ENCODE data around the gene RNF11. TPM values are rescaled to one million over a fixed set of nuclear protein-coding genes. Genes with fewer than 3 reads are reported as not detected.
A peak's percentile ranks its signal among the peaks of the same experiment; 100 is the strongest.

Gene RNF11
- total and polyA plus RNA-seq, 2 of the 8 experiments (the other 6 are each of a cell fraction or from before 2014, with no cell fraction given), result 49.6 to 54.2 TPM

DNA sequence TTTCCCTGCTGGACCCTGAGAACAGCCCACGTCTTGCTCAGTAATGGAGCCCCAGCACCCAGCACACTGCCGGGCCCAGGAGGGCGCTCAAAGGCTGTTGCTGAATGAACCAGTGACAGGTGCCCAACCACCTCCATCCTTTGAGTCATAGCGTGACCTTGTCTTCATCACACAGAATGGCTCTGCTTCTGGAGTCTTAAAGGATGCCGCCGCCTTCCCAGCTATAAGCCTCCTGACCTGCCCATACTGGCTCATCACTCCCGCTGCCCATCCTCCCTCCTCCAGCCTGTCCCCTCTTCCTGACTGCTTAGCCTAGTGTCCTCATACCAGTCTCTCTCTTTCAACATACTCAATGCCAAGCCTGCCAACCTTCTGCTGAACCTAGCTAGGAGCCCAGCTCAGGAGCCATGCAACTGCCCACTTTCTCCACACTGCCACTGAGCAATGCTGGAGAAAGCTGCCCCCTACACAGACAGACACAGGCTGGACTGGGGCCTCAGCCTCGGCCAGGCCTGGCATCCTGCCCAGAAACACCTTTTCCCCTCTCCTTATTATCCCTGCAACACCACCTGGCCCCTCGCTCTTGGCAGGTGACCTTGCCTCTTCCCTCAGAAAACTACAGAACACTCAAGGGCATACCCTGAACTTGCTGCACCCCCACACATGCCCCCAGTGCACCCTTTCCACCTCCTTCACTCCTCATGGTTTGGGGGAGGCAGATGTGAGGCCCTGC, 80.2 kb downstream of the RNF11 start:
- 0 out of 2 replicates have a peak overlapping the region, but pooled peaks have one; percentile 5 for H2BK12ac ChIP-seq (ENCODE audit: low read depth, low read length)
- ChIA-PET CTCF (ENCODE audit: partially characterized antibody) (interaction anchor here (1.0 to 2.3 kb wide), 4 partner anchors 11 to 15 kb away, joined by 3 to 6 read pairs (median 4); no protein-coding TSS in a partner anchor), POLR2A (ENCODE audit: partially characterized antibody) (interaction anchor here (0.5 kb wide), 1 partner anchor 63 kb away, joined by 4 read pairs; no protein-coding TSS in a partner anchor)
- no peak overlapping the region for H2AFZ ChIP-seq (ENCODE audit: low read length)
- H3K9me3 ChIP-seq (ENCODE audit: insufficient read depth in 2 of 2, low read depth in 1 of 2, low read length in 1 of 2), result no peaks in the 10 kb centered on the region
- H2BK20ac ChIP-seq (ENCODE audit: low read length), result no peak overlapping the region
- H2AK5ac ChIP-seq (ENCODE audit: low read depth, low read length), result no peak overlapping the region
- H3K4me3 ChIP-seq (ENCODE audit: extremely low read depth in 1 of 4, insufficient read depth in 2 of 4, low read depth in 3 of 4, low read length in 4 of 4), result no peak overlapping the region
- H2BK5ac ChIP-seq (ENCODE audit: low read depth, low read length), result no peak overlapping the region
- 91% methylated on average over 9 of the region's 9 CpGs; no CpG with 5 or more reads in 1 of the 2 experiments for WGBS, 2 experiments (ENCODE audit: extremely low coverage in 1 of 2, insufficient coverage in 1 of 2, insufficient read length in 1 of 2, insufficient replicate concordance in 2 of 2, low coverage in 1 of 2, low lambda C conversion rate in 2 of 2, missing lambda C conversion rate in 1 of 2)
- no peak overlapping the region for H3K4ac ChIP-seq (replicated peaks; ENCODE audit: insufficient read length, low read depth, low read length)
- no peaks in the 10 kb centered on the region for H3K36me3 ChIP-seq (ENCODE audit: control insufficient read depth in 2 of 4, insufficient read depth in 4 of 4, low read length in 3 of 4)
- DNase-seq (ENCODE audit: low read depth in 1 of 2, low spot score in 2 of 2) (no peak), FAIRE-seq (no peak)
- no peak overlapping the region for H3K27ac ChIP-seq (ENCODE audit: low read depth, low read length)
- TF ChIP-seq RAD21 (IDR thresholded peaks at IDR 0.05 in 1 of 2, conservative IDR thresholded peaks at IDR 0.05 in 1 of 2; ENCODE audit: low read depth in 2 of 2, low read length in 2 of 2) (0 out of 4 replicates have a peak, but pooled peaks of 1 of the 2 experiments have one; percentile 7), HDAC2 (IDR thresholded peaks at IDR 0.05; ENCODE audit: borderline replicate concordance in 1 of 2, low read depth in 2 of 2, low read length in 2 of 2) (no peak)
- no peak overlapping the region for H3K18ac ChIP-seq (ENCODE audit: extremely low read depth, low read length)
- no peak overlapping the region for H3K23ac ChIP-seq (ENCODE audit: insufficient read length)
- peaks cover 0 to 9% (median 0%) of the 10 kb centered on the region in 4 experiments; a peak in 3 of 7 replicates for H3K4me1 ChIP-seq (replicated peaks in 1 of 4; ENCODE audit: control insufficient read depth in 3 of 4, insufficient read depth in 4 of 4, low read length in 3 of 4)
- H4K8ac ChIP-seq (ENCODE audit: extremely low read depth, insufficient read depth, low read length), result no peak overlapping the region
- no peaks in the 10 kb centered on the region for H4K20me1 ChIP-seq (replicated peaks in 1 of 2; ENCODE audit: control insufficient read depth in 1 of 2, insufficient read depth in 2 of 2, low read length in 2 of 2)
- H2BK15ac ChIP-seq (ENCODE audit: low read length), result no peak overlapping the region
- H4K91ac ChIP-seq (replicated peaks; ENCODE audit: insufficient read length, low read length), result no peak overlapping the region
- no peak overlapping the region for H2BK120ac ChIP-seq (replicated peaks; ENCODE audit: low read depth, low read length)
- H3K14ac ChIP-seq (ENCODE audit: insufficient read length), result no peak overlapping the region
- no peak overlapping the region for H3K4me2 ChIP-seq (ENCODE audit: insufficient read depth in 1 of 2, low read depth in 2 of 2, low read length in 2 of 2)
- no peak overlapping the region for H4K5ac ChIP-seq (ENCODE audit: insufficient read length, low read depth, low read length)
- H3K23me2 ChIP-seq (ENCODE audit: low read depth, low read length), result no peaks in the 10 kb centered on the region
- no peak overlapping the region for H3K56ac ChIP-seq (replicated peaks; ENCODE audit: insufficient read length, low read depth, low read length)
- H3K79me1 ChIP-seq (ENCODE audit: low read depth, low read length), result no peaks in the 10 kb centered on the region
- H3K79me2 ChIP-seq (ENCODE audit: control insufficient read depth in 1 of 2, insufficient read depth in 2 of 2, low read length in 2 of 2), result no peaks in the 10 kb centered on the region
- no peak overlapping the region for H3K9ac ChIP-seq (replicated peaks in 1 of 4; ENCODE audit: extremely low read depth in 1 of 4, low read depth in 3 of 4, low read length in 3 of 4)
- no peaks in the 10 kb centered on the region for H3K27me3 ChIP-seq (replicated peaks in 1 of 4; ENCODE audit: control insufficient read depth in 3 of 4, extremely low read depth in 1 of 4, insufficient read depth in 3 of 4, low read length in 3 of 4)
